Cerebellar cortex (tissue), 1 donor: ENCODE results near the gene HS6ST3.
"Not testable (repeated sequence)": the region's sequence is repeated elsewhere in the genome, so short reads cannot be mapped to it uniquely, and the experiment has no call there.

Source experiments
- DNase-seq: peaks from one replicate; pipeline ENCODE4 v3.0.0-alpha.2; 2015; ENCODE audit warnings: low spot score

HS6ST3 gene

DNA sequence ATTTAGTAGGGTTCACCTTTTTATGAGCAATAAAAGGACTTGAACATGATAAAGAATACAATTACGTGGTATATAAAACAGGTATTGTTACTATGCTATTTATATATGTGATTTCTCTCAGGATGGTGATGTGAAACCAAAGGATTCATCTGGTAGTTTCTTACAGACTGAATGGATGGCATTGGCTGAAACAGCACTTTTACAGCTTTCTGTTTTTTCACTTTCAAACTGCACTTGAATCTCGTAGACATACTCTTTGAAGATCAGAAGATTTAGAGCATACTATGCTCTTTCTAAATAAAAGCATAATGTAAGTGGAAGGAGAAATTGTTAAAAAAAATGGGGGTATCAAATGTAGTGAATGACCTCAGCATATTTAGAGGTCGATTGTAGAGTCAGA lies 354.8 kb downstream of the HS6ST3 start:
- DNase-seq: no peak

DNA sequence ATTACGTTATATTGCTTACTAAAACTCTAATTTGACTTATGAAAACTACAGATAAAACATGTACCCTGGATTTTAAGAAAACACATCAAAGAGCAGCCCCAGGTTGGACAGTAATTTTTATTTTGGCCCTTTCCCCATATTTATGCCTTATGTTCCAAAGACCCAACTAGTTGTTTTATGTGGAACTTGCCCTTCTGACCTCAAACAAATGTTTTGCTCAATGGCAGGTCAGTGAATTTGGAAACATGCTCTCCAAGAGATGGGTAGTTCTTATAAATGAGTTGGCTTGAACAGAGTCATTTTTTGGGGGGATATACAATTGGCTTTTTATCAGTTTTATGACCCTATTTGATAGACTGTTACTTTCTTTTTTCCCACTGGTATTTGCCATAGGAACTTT lies 360.0 kb downstream of the HS6ST3 start:
- DNase-seq: no peak

DNA sequence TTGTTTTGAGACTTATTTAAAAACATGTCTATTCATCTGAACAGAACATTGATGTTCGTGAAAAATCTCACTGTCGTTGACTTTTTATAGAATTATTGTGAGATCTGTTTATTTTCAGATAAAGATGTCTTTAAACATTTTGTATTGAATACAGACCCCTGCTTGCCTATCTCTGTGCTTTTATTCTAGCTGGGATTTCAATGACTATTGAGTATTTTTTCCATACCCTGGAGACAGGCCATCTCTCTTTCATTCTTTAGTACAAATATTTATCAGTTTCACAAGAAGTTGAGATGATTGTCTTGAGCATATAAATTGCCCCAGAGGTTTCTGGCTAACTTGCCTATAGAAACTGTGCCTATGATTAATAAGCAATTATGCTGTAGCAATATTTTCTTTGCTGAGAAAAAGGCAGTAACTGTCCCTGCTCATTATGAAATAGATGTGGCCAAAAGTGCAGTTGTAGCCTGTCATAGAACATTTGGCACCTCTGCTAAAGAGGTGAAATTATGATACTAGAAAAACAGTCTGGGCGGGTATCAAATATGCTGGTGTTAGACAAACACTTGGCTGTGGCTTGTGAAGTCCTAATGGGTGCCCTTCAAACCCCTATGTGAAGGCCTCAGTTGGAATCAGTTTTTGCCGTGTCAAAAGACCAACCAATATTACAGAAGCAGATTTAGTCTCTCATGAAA lies 360.6 kb downstream of the HS6ST3 start:
- DNase-seq: no peak

DNA sequence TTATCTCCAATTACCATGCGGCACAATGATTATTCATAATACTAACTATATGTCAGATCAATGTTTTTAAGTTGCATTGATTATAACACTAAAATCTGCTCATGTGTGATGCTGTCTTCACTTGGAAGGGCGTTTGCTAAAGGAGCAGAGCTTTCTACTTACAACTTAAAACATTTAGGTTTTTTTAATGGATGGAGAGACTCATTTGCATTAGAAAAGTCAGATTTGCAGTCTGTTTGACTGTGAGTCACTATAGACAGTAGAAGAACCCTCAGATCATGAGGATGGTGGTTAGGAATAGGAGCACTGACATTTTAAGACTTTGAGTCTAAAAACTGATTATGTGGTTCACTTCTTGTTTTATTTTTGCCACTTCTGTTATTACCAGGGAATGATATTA lies 364.6 kb downstream of the HS6ST3 start:
- DNase-seq: no peak

DNA sequence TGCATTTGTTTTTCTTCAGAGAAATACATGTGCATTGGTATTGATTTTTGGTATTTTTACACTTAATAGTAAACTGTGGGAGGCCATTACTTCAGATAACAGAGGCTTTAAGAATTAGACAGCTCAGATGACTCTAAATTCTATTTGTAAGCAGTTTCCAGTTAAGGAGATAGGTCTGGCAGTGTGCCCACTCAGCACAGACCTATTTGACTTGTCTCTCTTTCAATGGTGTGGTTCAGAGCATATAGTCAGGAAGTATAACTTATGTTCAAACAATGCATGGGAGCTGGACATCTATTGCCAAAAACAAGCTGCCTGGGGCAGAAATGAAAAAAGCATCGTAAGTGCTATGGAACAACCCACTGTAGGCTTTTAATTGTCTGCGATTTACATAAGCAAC lies 370.7 kb downstream of the HS6ST3 start:
- DNase-seq: no peak

DNA sequence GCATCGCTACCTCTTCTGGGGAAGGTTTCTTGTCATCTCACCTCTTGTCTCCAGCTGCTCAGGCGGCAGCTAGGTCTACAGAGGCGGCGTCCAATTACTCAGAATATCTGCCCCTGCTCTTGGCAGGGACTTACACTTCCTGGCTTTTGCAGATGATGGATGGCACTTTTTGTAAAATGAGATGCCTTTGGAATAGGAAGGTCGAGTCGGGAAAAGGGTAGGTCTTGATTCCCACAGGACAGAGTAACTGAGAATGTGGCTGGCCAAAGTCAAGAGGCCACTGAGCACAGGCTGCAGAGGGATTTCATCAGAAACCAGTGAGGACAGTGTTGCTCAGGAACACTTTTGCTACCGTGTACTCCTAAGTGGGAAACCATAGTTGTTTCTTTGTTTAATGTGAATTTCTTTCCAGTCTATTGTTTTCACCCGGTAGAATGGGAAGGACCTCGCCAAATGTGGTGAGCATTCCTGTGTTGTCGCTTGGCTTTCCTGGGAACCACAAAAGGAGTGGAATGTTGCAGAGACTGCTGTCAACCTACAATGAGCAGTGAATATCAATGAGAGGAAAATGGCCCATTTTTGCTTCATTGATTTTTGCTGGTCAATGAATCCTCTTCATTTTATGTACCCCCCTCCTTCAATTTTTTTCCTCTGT lies 383.7 kb downstream of the HS6ST3 start:
- DNase-seq: no peak

DNA sequence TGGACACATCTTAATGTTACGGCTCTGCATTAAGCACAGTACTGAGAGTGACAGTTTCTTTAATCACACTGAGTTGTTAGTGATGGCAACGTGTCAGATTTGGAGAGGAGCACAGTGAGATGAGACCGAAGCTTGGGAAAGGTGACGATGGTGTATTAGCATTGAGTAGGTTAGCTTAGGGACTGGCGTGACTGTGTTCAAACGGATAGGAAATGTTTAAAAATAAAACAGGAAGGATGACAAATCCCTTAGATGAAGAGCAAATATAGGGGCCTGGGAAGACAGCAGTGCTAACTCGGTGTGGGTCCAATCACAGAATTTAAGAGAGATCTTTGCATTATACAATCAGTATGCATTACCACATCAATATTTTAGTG lies 384.3 kb downstream of the HS6ST3 start:
- no peak for DNase-seq

DNA sequence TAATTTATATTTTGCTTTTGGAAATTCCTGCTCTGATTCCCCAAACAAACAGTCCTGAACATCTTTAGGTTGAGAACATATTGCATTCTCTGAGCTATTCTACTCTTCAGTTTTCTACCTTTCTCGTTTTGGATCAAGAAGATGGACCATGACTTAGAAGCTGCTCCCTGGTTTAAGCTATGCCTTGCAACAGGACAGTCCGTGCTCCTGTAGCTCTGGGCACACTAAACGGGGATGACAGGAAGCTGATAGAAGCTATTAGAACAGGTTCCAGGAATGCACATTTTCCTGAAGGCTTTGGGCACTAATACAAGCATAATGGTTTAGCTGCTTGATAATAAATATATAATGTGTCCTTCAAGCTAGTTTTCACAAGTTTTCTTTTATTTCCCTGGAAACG lies 385.2 kb downstream of the HS6ST3 start:
- no peak for DNase-seq

DNA sequence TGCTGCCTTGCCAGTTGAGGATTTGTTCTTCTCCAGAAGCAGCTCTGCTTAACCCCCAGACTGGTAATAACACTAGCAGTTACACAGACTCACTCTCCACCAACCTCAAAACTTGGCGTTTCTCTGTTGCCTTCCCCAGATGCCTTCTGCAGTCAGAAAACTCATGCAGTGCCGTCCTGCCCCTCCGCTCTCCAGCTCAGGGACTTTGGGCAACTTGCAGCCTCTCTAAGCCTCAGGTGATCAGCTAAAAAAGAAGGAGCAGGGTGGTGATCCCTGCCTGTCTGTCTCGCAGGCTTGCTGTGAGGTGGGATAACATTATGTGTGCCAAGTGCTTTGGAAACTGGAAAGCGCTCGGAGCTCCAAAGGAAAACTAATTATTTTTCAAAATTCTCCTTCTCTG lies 391.6 kb downstream of the HS6ST3 start:
- no peak for DNase-seq

DNA sequence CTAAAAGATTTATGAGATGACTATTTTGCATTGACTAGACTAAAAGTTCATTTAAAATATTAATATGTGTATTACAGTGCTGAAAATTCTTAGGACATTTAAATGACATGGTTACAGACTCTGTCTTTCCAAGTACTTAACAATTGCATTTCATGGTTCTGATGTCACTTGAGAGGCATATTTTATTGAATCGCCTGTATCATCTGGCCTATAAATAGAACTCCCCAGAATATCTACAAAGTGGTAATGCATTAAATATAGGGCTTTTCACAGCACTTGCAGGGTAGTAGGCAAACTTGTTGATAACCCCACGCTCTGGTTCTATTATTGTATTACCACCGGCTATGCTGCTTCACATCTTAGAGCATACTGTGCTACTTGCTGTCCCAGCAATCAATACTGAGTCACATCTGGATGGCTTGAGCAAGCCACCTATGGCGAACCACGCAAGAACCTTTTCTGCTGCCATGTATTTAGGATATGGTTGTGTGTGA lies 400.6 kb downstream of the HS6ST3 start:
- no peak for DNase-seq

DNA sequence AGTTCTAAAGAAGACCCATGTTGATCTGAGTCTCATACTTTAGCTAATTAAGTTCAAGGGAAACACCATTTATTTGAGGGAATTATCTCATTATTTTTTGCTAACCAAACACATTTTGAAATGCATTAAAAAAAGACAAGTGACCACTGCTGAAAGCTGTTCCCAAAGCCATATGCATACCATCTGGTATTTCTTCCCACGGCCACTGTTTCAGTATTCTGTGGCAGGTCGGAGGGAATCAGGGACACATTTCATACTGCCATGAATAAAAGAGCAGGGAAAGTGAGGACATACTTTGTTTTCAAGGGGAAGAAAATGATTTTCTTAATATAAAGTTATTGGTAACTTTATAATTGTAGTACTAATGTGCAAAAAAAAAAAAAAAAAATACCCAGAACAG lies 401.2 kb downstream of the HS6ST3 start:
- DNase-seq: no peak

DNA sequence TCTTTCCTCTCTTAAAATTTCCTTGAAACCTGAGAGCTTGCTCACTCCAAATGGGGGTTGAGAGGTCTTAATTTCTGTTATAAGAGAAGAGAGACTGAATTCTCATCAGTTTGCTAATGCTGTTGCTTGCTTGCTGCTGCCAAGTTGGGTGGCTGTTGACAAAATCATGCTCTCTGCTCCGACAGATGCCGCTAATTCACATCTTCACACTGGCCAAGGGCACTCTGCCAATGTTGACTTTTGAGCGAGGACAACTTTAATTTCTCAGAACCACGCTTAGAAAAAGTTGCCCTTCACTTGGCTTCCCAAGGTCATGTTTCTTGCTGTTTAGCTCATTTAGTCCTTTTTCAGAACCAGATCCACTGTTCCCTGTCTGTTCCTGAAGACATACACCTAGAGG lies 402.9 kb downstream of the HS6ST3 start:
- peak; percentile 14 for DNase-seq

DNA sequence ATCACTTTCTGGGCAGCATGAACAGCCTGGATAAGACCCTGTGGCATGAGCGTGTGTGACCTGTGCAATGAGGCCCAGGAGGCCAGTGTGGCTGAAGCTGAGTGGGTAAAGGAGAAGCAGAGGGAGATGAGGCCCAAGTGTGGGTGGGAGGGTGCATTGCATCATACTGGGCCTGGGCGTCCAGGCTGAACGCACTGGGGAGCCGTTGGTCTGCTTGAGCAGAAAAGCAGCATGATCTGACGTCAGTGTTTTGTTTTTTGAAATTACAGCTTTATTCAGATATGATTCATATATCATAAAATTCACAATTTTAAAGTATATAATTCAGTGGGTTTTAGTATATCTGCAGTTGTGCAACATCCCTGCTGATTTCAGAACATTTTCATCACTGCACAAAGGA lies 409.7 kb downstream of the HS6ST3 start:
- no peak for DNase-seq

DNA sequence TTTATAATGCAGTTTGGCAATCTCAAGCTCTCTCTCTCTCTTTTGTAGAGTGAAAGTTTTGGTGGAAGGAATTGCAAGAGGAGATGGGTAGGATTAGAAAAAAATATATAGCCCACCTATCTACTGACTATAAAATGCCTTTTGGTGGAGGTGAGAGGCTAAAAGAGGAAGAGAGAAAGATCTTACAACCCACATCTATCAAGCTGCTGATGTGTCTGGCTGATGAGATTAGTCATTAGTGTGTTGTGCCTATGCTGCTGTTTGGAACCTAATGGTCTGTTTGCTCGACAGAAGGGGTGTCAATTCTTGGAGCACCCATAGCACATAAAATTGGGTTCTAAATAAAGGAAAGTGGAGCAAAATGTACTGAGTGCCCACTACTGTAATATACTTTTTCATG lies 411.0 kb downstream of the HS6ST3 start:
- DNase-seq: no peak

DNA sequence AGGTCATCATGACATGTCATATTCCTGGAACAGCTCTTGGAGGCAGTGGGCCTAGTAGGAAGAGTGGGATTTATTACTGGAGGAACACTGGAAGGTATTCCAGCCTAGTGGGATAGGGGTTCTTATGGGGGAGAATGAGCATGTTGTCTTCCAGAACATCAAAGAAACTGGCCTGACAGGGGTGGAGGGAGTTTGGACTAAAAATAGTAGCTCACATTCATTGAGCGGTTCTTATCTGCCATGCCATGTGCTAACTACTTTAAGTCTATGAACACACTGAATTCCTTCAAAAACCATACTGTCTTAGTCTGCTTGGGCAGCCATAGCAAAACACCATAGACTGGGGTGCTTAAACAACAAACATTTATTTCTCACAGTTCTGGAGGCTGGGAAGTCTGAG lies 413.6 kb downstream of the HS6ST3 start:
- no peak for DNase-seq

DNA sequence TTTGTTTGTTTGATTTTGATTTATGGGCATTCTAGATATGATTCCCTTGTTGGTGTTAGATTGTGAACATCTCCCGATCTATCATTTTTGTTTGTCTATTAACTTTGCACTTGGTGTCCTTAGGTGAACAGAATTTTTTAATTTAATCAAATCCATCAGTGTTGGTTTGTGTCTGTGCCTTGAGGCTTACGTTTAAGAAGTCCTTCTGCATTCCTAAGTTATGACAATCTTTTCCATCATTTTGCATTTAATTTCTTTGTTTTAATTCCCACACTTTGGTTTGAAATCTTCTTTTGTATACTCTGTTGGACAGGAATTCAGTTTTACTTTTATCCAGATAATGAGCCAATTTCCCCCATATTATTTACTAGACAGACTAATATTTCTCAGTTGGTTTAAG lies 421.7 kb downstream of the HS6ST3 start:
- DNase-seq: no peak

DNA sequence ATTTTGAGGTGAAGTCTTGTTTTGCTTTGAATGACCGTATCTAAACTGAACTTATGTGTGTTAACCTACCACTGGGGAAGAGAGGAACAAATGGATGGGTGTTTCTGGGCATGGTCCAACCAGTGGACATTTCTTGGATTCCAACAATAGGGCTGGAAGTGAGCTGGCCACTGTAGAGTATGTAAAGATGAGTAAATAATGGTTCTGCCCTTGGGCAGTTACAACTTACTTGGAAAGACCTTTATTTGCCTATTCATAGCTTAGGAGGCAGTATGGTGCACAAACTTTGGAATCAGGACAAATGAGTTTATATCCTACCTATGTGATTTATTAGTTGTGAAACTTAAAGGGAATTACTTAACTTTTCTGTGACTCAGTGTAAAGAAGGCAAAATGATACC lies 429.5 kb downstream of the HS6ST3 start:
- no peak for DNase-seq

DNA sequence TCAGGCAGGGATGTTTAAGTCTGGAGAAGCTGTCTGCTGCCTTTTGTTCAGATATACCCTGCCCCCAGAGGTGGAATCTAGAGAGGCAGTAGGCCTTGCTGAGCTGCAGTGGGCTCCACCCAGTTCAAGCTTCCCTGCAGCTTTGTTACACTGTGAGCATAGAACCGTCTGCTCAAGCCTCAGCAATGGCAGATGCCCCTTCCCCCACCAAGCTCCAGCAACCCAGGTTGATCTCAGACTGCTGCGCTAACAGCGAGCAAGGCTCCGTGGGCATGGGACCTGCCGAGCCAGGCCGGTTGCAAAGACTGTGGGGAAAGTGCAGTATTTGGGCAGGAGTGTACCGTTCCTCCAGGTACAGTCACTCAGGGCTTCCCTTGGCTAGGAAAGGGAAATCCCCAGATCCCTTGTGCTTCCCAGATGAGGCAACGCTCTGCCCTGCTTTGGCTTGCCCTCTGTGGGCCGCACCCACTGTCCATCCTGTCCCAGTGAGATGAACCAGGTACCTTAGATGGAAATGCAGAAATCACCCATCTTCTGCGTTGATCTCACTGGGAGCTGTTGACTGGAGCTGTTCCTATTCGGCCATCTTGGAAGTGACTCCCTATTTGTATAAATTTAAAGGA lies 434.6 kb downstream of the HS6ST3 start:
- DNase-seq: not testable (repeated sequence)

DNA sequence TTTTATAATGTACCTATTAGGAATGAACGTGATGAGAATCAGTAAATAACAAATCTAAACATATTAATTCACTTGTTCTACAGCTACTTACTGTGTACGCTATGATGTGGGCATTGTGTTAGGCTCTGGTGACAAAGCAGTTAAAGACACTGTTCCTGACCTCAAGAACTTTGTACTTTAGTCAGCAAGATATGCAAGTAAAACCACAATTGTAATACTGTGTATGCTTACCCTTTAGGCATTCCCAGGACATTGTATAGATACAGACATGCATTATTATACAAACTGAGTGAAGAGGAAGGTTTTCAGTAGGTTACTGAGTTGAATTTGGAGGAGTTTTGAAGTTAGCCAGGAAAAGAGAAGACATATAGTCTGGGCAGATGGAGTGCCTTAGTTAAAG lies 435.8 kb downstream of the HS6ST3 start:
- DNase-seq: no peak

DNA sequence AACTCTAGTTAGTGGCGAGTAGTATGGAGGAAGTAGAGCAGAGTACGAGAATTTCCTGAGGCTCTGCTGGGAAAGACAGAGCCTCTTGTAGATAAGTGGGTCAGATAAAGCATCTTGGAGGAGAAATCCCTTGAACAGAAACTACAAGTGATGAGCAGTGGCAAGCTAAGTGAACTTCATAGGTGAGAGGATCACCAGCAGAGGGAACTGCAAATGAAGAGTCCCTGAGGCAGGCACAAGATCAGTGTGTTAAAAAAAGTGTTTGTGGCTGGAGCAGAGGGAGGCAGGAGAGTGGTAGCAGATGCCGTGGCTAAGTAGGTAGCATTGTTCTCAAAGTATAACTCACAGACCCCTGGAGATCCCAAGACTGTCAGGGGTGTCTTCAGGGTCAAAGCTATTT lies 437.6 kb downstream of the HS6ST3 start:
- DNase-seq: peak; percentile 3

DNA sequence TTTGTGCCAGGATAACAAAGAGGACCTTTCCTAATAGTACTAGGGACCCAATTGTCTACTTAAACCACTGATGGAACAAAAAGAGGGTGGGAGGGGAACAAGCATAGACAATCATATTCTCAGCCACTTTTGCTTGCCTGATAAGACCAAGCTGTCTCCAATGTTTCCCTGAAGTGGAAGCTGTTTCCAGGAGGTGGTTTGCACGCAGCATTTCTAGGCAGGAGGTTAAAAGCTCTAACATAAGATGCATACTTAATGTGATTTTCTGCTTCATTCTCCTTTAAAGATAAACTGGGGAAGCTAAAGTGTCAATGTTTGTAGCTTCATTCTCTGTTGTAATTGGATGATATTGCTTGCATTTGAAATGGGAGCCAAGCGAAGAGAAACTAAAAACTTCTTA lies 442.9 kb downstream of the HS6ST3 start:
- DNase-seq: no peak

DNA sequence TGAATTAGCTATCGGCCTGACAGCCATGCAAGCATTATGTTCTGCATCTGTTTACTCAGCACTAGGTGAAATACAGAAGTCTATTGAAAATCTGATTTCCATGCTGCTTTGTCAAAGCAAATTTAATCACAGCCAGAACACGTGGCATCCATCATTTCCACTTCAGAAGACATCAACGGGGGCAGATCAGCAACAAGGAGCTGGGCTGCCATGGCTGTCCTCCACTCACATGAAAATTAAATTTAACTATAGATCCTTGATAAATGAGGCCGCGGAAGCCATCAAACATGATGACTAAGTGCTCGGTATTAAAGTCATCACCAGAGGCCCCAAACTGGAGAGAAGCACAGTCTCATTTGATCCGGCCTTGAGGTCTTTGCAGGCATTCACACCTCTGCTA lies 443.5 kb downstream of the HS6ST3 start:
- no peak for DNase-seq

DNA sequence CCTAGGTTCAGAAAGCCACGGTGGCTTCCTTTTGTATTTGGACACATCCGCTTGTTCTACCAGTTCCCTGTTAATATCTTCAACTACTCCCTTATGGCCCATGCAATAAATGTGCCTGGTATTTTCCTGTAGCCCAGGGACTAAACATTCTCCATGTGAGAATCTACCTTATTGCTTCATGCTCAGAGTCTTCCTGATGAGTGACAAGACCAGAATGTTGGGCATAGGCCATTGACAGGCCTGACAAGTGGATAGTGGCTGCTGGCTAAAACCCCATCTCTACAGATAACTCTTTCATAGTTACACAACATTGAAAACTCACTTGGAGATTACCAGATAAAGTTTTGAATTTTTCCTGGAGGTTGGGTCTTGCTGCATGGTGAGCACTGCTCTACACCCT lies 449.9 kb downstream of the HS6ST3 start:
- no peak for DNase-seq

DNA sequence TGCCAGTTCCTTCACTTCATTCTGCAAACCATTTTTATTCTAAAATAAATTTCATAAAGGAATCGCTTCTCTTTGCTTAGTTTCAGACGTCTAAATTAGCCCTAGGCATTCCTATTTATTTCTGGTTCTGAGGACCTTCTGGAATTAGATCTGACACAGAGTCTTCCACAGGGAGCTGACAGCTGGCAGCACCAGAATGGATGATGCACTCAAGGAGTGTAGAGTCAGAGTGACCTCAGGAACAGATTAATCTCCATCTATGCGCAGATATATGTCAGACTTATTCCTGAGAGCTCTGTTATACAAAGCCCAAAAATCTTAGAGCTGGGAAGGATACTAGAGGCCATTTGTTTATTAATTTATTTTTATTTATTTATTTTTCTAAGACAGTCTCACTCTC lies 450.8 kb downstream of the HS6ST3 start:
- DNase-seq: no peak
